ENCODE measurements around the gene SPINK13.
"Not testable (repeated sequence)": the region's sequence is repeated elsewhere in the genome, so short reads cannot be mapped to it uniquely, and the experiment has no call there.

SPINK13 gene, protein sequence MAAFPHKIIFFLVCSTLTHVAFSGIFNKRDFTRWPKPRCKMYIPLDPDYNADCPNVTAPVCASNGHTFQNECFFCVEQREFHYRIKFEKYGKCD

GRCh38 chr5:148268566-148268965 is at the start of gene SPINK13:
Gene SPINK13 (plus strand): TSS chr5:148268794. CDS start chr5:148270073, 1,279 bp downstream.
- DNase-seq (ENCODE audit: low read depth in 4 of 4, low spot score in 1 of 4): no peak

GRCh38 chr5:148221508-148221907 is 47.1 kb upstream of the SPINK13 start:
- DNase-seq (ENCODE audit: low read depth in 4 of 4, low spot score in 1 of 4): no peak

DNA sequence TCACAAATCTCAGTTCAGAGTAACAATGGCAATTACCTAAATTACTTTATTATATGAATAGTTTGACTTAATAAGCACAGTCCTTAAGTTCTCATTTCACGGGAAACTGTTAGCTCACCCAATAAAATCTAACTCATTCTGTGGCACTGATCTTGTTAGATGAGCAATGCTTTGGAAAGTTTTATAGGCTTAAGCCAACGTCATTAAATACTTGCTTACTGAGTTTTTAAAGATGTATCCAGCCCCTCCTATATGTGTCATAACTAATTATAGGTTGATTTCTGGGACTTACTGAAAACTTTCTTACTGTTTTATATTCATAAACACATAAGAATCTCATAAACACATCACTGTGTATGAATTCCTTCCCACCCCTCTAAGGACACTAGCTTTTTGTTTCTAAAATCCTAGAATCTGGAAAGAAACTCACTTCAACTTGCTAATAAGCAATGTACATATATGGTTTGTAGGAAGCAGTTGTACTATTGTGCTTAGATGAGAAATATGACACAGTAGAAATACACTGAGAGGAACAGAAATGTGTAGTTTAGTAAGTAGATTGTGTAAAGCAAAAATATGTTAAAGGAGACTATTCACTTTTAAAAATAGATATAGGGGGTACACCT is 44.4 kb upstream of the SPINK13 start:
- DNase-seq (ENCODE audit: low read depth in 4 of 4, low spot score in 1 of 4): no peak

DNA sequence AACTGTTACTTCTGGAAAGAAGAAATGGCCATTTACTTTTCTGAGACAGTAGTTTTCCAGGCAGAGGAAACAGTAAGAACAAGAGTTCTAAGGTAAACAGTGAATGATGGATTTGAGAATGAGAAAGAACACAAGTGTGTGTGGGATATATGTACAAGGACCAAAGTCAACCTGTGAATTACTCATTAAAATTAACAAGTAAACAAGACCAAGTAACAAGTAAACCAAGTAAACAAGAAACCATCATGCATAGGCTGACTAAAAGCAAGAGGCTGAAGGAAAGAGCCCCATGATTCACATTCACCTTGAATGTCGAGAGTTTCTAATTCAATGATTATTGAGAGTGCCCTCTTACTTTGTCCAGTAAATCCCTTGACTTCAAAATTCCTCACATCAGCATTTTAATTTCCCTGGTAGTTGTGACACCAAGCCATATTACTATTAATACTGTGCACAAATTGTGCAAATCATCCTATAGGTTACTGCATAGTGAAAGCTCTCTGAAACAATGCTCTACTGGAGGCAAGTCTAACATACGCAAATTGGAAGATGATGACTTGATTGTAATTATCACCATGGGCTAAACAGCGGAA is 40.1 kb upstream of the SPINK13 start:
- no peak for DNase-seq (ENCODE audit: low read depth in 4 of 4, low spot score in 1 of 4)

- DNase-seq (ENCODE audit: low read depth in 4 of 4, low spot score in 1 of 4): no peak
Observed at GRCh38 chr5:148229840-148230239, 38.8 kb upstream of the SPINK13 start.

DNA sequence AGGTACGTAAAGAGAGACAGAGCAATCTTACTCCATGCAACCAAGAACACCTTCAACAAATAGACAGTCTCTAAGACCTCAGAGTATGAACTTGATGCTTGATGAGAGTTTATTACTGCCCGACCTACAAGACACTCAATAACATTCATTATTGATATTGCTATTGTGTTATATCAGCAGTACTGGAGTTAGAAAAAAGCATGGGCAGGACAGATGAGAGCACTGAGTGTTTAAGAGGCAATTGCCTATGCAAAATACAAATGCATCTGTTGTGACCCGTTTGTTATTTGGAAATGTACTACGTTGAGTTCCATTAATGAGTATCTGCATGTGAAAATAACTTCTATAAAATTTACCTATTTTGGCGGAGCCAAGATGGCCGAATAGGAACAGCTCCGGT is 38.4 kb upstream of the SPINK13 start:
- no peak for DNase-seq (ENCODE audit: low read depth in 4 of 4, low spot score in 1 of 4)

DNA sequence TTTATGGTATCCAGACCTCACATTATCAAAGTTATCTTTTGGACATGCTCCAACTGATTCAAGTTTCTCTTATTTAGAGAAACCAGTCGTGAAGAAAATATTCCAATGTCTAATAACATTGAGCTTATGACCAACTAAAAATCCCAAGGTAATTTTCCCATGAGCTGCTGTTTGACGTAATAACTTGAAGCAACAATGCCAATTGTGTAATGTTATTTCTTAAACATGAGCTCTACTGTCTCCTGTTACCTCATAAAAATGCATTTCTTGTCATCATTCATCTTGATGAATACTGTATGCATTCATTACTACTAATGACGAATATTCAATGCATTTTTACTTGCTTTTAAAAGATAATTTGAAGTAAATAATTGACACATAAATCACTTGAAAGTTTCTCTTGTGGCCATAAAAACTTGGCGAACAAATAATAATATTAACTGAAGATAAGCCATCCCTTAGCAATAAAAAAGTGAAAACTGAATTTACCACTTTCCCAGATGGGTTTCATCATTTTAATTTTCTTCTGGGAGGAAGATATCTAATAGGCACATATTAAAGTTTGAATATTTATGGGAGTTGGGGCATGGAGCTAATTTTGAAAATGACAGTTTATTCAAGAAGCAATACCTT is 30.7 kb upstream of the SPINK13 start:
- DNase-seq (ENCODE audit: low read depth in 4 of 4, low spot score in 1 of 4): no peak

- no peak for DNase-seq (ENCODE audit: low read depth in 4 of 4, low spot score in 1 of 4)
Observed at GRCh38 chr5:148238418-148238794, 30.2 kb upstream of the SPINK13 start, which contains the start of gene MARCOL. Gene MARCOL (plus strand): TSS chr5:148238525. CDS start chr5:148238598, 73 bp downstream.

- no peak for DNase-seq (ENCODE audit: low read depth in 4 of 4, low spot score in 1 of 4)
Observed at GRCh38 chr5:148248894-148249293, 19.7 kb upstream of the SPINK13 start.

DNA sequence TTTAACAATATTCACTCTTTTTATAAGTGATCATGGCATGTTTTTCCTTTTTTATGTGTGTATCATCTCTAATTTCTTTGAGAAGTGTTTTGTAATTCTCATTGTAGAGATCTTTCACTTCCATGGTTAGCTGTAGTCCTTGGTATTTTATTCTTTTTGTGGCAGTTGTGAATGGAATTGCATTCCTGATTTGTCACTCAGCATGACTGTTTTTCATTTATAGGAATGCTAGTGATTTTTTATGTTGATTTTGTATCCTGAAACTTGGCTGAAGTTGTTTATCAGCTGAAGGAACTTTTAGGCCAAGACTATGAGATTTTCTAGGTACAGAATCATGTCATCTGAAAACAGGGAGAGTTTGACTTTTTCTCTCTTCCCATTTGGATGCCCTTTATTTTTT is 13.1 kb upstream of the SPINK13 start:
- DNase-seq (ENCODE audit: low read depth in 4 of 4, low spot score in 1 of 4): no peak

DNA sequence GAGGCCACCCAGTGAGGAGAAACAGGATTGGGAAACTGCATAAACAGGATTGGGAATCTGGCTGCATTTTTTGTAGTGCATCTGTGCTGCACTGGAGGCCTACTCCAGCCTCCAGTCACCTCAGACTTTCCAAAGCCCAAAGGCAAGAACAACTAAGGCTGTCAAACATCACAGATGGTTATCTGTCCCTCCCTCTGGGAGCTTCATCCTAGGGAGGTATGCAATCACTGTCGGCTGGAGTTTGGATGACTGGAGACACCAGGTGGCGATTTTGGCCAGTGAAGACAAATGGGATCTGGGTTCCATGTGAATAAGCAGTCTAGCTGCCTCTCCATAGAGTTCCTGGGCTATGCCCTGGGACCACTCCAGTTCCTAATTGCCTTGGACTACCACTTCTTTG is 9.3 kb upstream of the SPINK13 start:
- DNase-seq (ENCODE audit: low read depth in 4 of 4, low spot score in 1 of 4): no peak

GRCh38 chr5:148261221-148261620 is 7.4 kb upstream of the SPINK13 start:
- no peak for DNase-seq (ENCODE audit: low read depth in 4 of 4, low spot score in 1 of 4)

GRCh38 chr5:148267962-148268361 is 632 bp upstream of the SPINK13 start:
- DNase-seq (ENCODE audit: low read depth in 4 of 4, low spot score in 1 of 4): no peak

DNA sequence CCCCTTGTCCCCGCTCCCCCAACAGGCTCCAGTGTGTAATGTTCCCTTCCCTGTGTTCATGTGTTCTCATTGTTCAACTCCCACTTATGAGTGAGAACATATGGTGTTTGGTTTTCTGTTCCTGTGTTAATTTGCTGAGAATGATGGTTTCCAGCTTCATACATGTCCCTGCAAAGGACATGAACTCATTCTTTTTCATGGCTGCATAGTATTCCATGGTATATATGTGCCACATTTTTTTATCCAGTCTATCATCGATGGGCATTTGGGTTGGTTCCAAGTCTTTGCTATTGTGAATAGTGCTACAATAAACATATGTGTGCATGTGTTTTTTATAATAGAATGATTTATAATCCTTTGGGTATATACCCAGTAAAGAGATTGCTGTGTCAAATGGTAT is 6.5 kb downstream of the SPINK13 start:
- not testable (repeated sequence) for DNase-seq (ENCODE audit: low read depth in 4 of 4, low spot score in 1 of 4)

GRCh38 chr5:148280893-148281292 is 12.3 kb downstream of the SPINK13 start:
- DNase-seq (ENCODE audit: low read depth in 4 of 4, low spot score in 1 of 4): not testable (repeated sequence)

- not testable (repeated sequence) for DNase-seq (ENCODE audit: low read depth in 4 of 4, low spot score in 1 of 4)
Observed at GRCh38 chr5:148281336-148281735, 12.7 kb downstream of the SPINK13 start.

GRCh38 chr5:148290271-148291195 is 21.9 kb downstream of the SPINK13 start:
- DNase-seq (ENCODE audit: low read depth in 4 of 4, low spot score in 1 of 4): no peak

DNA sequence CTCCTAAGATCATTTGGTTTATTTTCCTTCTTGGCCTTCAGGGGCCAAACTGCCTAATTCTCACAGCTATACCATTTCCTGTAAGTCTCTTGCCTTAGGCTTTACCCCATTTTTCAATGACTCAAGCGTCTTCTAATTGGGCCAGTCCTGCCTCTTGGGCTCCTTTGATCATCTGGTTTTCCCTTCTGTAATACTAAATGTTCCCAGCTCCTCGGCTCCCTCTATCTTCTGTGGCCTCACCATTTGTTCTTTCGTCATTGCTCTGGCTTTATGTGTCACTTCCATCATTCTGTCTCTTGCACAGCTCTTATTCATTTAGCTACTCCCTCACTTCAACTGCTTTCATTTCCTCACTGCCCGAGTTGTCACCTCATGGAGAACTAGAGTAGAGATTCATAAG is 29.1 kb downstream of the SPINK13 start:
- no peak for DNase-seq (ENCODE audit: low read depth in 4 of 4, low spot score in 1 of 4)

DNA sequence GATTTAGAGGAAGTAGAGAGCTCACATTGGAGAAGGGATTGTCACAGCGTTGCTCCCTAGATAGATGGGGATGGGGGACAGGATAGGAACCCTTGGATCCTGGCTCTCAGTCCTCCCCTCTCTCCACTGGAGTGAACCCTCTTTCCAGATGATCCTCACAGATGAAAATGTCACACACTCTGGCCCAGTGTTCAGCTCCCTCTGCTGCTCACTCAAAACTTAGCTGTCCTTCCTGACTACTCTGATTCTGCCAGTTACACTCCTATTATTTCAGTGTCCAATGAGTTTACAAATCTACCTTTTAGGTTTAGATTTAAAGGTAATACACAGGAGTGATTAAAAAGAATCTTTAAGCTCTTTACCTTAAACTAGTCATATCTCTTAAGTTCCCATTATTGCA is 37.9 kb downstream of the SPINK13 start:
- DNase-seq (ENCODE audit: low read depth in 4 of 4, low spot score in 1 of 4): no peak

DNA sequence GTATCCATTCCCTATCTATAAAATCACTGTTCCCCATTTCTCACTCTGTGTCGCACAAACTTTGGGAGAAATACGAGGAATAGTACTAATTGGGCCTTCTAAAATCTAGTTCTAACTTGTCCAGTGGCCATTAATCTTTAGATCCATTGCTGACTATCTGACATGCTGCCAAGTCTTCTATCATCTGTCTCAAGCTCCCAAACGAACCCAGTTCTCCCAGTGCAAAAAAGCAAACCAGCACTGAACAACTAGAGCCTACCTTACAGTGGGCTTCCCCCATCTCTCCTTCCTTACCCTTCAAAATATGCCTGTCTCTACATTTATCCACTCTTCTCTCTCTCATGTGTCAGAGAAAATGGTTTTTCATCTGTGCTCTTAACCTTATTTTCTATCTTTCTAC is 40.4 kb downstream of the SPINK13 start:
- DNase-seq (ENCODE audit: low read depth in 4 of 4, low spot score in 1 of 4): no peak

- no peak for DNase-seq (ENCODE audit: low read depth in 4 of 4, low spot score in 1 of 4)
Observed at GRCh38 chr5:148309746-148310145, 41.2 kb downstream of the SPINK13 start.
